Esophagus squamous epithelium (tissue), 4 donors: Measurements from ENCODE around the gene GCNT3.

Experiments
- POLR2A ChIP-seq, 4 donors: fragments of 450-650 bp; IDR thresholded peaks; one replicate each; pipeline ENCODE4 v1.6.1; 2017; ENCODE audit warnings: antibody characterized with exemption in 4 of 4, mild to moderate bottlenecking in 4 of 4, moderate library complexity in 3 of 4
- TF ChIP-seq, protein P1 (sequence below), 6 experiments: fragments of 450-650 bp in 4 of 6; fragments of 200-600 bp in 2 of 6; sonication (generic) in 2 of 6; IDR thresholded peaks; one replicate each; pipeline ENCODE4 v1.5.1; 2016 to 2019; ENCODE audit warnings: antibody characterized with exemption in 6 of 6, mild to moderate bottlenecking in 4 of 6, moderate library complexity in 4 of 6

DNA sequence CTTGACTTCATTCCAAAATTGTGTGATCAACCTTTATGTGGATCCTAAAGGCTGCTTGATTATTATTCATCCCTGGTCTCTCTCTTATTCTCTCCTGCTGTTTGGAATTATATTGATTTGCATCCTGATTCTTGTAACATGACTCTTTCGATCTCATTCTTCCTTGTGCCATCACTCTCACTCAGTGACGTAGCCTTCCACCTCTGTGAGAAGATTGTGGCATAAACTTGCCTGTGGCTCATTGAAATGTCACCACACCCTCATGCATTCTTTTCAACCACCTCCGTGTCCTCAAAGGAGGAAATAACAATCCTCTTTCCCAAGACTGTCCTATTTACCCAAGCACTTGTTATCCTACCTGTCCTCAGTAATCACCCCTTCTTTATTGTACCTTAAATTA, 41.3 kb upstream of the GCNT3 start:
- TF ChIP-seq, protein P1, sequence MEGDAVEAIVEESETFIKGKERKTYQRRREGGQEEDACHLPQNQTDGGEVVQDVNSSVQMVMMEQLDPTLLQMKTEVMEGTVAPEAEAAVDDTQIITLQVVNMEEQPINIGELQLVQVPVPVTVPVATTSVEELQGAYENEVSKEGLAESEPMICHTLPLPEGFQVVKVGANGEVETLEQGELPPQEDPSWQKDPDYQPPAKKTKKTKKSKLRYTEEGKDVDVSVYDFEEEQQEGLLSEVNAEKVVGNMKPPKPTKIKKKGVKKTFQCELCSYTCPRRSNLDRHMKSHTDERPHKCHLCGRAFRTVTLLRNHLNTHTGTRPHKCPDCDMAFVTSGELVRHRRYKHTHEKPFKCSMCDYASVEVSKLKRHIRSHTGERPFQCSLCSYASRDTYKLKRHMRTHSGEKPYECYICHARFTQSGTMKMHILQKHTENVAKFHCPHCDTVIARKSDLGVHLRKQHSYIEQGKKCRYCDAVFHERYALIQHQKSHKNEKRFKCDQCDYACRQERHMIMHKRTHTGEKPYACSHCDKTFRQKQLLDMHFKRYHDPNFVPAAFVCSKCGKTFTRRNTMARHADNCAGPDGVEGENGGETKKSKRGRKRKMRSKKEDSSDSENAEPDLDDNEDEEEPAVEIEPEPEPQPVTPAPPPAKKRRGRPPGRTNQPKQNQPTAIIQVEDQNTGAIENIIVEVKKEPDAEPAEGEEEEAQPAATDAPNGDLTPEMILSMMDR (IDR thresholded peaks at IDR 0.05): no peak
- TF ChIP-seq POLR2A (IDR thresholded peaks at IDR 0.05): no peak
